B cell (primary cell): ENCODE data around the gene FLNB. TPM values are rescaled to one million over a fixed set of nuclear protein-coding genes. Genes with fewer than 3 reads are reported as not detected.

Experiments used
- ATAC-seq: fragments of 200-7000 bp; cut with Tn5 transposase; one replicate; pipeline ENCODE4 v1.10.0; 2021; ENCODE audit warnings: low read depth, mild to moderate bottlenecking, moderate number of reproducible peaks, moderate library complexity
- CTCF ChIA-PET: fragments of 350-600 bp; sonication (Branson Sonifier 250); formaldehyde crosslinking; loops from one replicate; lab custom pipeline; 2021; ENCODE audit warnings: antibody characterized with exemption, inconsistent platforms; lab: Charles Lee
- POLR2A ChIA-PET: fragments of 350-600 bp; sonication (Branson Sonifier 250); formaldehyde crosslinking; loops from one replicate; lab custom pipeline; 2021; ENCODE audit warnings: antibody characterized with exemption; lab: Charles Lee
- DNase-seq: peaks from one replicate; pipeline ENCODE4 v3.0.0; 2013
- H2AFZ ChIP-seq: 2 replicates; pipeline ENCODE4 v1.6.1; 2012; ENCODE audit warnings: mild to moderate bottlenecking, low read depth, low read length; ENCODE audit not compliant: insufficient read depth, poor library complexity, severe bottlenecking
- H3K27ac ChIP-seq, 2 donors: 1 replicate in 1 of 2; 2 replicates in 1 of 2; pipeline ENCODE4 v1.5.1; 2012 to 2013; ENCODE audit warnings: low read length in 2 of 2, mild to moderate bottlenecking in 2 of 2, moderate library complexity in 1 of 2
- H3K27me3 ChIP-seq, 4 experiments: fragments of 200-600 bp in 1 of 4; sonication (generic) in 1 of 4; replicated peaks in 1 of 4; 1 replicate in 2 of 4; 2 replicates in 2 of 4; pipeline versions ENCODE4 v1.6.1 to v1.7.0; 2013 to 2016; ENCODE audit warnings: low read length in 3 of 4, mild to moderate bottlenecking in 2 of 4, mixed read lengths in 1 of 4, moderate library complexity in 1 of 4; ENCODE audit not compliant: insufficient read depth in 4 of 4, control insufficient read depth in 3 of 4; ENCODE audit errors: control extremely low read depth in 1 of 4
- H3K36me3 ChIP-seq, 2 experiments: replicated peaks in 1 of 2; 1 replicate in 1 of 2; 2 replicates in 1 of 2; pipeline versions ENCODE4 v1.6.1 to v1.7.1; 2013; ENCODE audit warnings: low read length in 1 of 2; ENCODE audit not compliant: insufficient read depth in 2 of 2, control insufficient read depth in 1 of 2; ENCODE audit errors: control extremely low read depth in 1 of 2, extremely low read depth in 1 of 2
- H3K4me1 ChIP-seq, 2 donors: fragments of 200-600 bp in 1 of 2; sonication (generic) in 1 of 2; 1 replicate in 1 of 2; 2 replicates in 1 of 2; pipeline versions ENCODE4 v1.5.1 to v1.6.1; 2013 to 2017; ENCODE audit warnings: low read length in 2 of 2; ENCODE audit not compliant: control insufficient read depth in 2 of 2, insufficient read depth in 2 of 2
- H3K4me2 ChIP-seq: replicated peaks from 2 replicates; pipeline ENCODE3; 2012; ENCODE audit warnings: mild to moderate bottlenecking, low read depth, low read length; ENCODE audit not compliant: poor library complexity, severe bottlenecking
- H3K4me3 ChIP-seq, 5 experiments: fragments of 200-600 bp in 1 of 5; sonication (generic) in 1 of 5; 1 replicate in 3 of 5; 2 replicates in 2 of 5; pipeline versions ENCODE4 v1.5.1 to v1.7.0; 2011 to 2016; ENCODE audit warnings: low read length in 4 of 5, mild to moderate bottlenecking in 4 of 5, low read depth in 2 of 5, control low read depth in 1 of 5, moderate library complexity in 1 of 5; ENCODE audit not compliant: insufficient read depth in 1 of 5; ENCODE audit errors: control extremely low read depth in 1 of 5, extremely low read depth in 1 of 5
- H3K79me2 ChIP-seq: fragments of 200-600 bp; sonication (generic); one replicate; pipeline ENCODE4 v1.6.0; 2016; ENCODE audit warnings: low read length; ENCODE audit not compliant: control insufficient read depth, insufficient read depth
- H3K9ac ChIP-seq: fragments of 200-600 bp; sonication (generic); 2 replicates; pipeline ENCODE4 v1.6.1; 2017; ENCODE audit warnings: mild to moderate bottlenecking, low read length, moderate library complexity
- H3K9me3 ChIP-seq, 3 donors: one replicate each; pipeline versions ENCODE4 v1.6.1 to v1.7.1; 2013; ENCODE audit warnings: low read length in 2 of 3; ENCODE audit not compliant: control insufficient read depth in 2 of 3, insufficient read depth in 1 of 3; ENCODE audit errors: control extremely low read depth in 1 of 3
- H4K20me1 ChIP-seq: 2 replicates; pipeline ENCODE4 v1.6.0; 2012; ENCODE audit warnings: mild to moderate bottlenecking, low read length; ENCODE audit not compliant: insufficient read depth, control insufficient read depth, poor library complexity, severe bottlenecking
- H3K27ac Mint-ChIP-seq: one replicate; pipeline ENCODE4 v1.8.0; 2021; ENCODE audit warnings: mixed read lengths
- H3K27me3 Mint-ChIP-seq: one replicate; pipeline ENCODE4 v1.8.0; 2021; ENCODE audit warnings: mixed read lengths
- H3K4me1 Mint-ChIP-seq: one replicate; pipeline ENCODE4 v1.8.0; 2021; ENCODE audit warnings: mixed read lengths
- H3K4me3 Mint-ChIP-seq: one replicate; pipeline ENCODE4 v1.8.0; 2021; ENCODE audit warnings: mixed read lengths
- H3K9me3 Mint-ChIP-seq: one replicate; pipeline ENCODE4 v1.8.0; 2022; ENCODE audit warnings: mixed read lengths; ENCODE audit not compliant: insufficient read depth
- EZH2 ChIP-seq: IDR thresholded peaks from 2 replicates; pipeline ENCODE4 v1.6.1; 2012; ENCODE audit warnings: borderline replicate concordance, low read depth, mild to moderate bottlenecking, moderate library complexity, low read length; ENCODE audit not compliant: insufficient read depth, poor library complexity, severe bottlenecking
- WGBS: methylation state at CpG from one replicate; pipeline ENCODE4 v1.1.5; 2013; ENCODE audit warnings: missing lambda C conversion rate; ENCODE audit not compliant: insufficient coverage; 5-methylcytosine and 5-hydroxymethylcytosine counted together
- intact Hi-C: fragments of 100-400 bp; cut with micrococcal nuclease; formaldehyde crosslinking; loops from one replicate; pipeline ENCODE4 v1.10.0; 2022
- polyA plus RNA-seq: library from polyadenylated mRNA; depleted of rRNA; stranded (reverse); fragments of >200 nt; gene quantifications from 2 replicates; pipeline ENCODE4 v1.2.3, GENCODE V29; 2012
- total RNA-seq, 2 donors: library from RNA; stranded (reverse); fragments of 120-200 nt in 1 of 2; gene quantifications; 1 replicate in 1 of 2; 2 replicates in 1 of 2; pipeline versions ENCODE4 v1.2.3 to v1.2.4, GENCODE V29; 2013 to 2022
- TF ChIP-seq, protein P1 (sequence below): fragments of 200-600 bp; IDR thresholded peaks from one replicate; pipeline ENCODE4 v1.8.0; 2022; ENCODE audit warnings: antibody characterized with exemption, mild to moderate bottlenecking

The FLNB gene
- total and polyA plus RNA-seq, 2 donors (not counting 1 experiment from before 2014, with no cell fraction given) = 25.5 to 28.3 TPM

DNA sequence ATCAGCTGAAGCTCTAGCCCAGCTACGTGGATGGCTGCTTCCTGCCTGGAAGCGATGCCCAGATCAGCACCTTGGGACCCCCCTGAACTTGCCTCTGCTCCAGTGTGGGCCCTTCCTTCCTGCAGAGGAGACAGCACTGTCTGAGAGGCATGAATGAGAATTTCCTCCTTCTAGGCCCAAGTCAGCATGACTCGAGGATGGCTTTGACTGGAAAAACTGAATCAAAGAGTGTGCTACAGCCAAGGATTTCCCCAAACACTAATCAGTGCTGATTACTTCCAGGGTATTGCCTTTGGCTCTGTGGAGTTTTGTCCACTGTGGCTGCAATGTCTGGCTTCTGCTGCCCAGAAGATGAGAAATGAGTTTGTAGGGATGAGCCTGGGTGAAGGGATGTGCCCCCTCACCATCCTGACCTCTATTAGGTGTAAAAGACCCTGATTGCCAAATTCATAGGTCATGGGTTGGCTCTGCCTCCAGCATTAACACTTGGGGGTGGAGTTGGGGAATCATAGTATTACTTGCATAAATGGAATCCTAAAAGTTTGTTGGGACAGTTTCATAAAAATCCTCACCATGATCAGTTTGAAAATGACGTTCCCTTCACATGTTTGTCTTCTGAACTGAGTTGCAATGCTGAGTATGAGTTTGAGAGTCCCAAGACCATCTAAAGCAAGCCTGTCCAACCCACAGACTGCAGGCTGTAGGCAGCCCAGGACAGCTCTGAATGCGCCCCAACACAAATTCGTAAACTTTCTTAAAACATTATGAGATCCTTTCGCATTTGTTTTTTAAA lies 36.7 kb downstream of the FLNB start:
- CTCF ChIA-PET = no interaction called here
- Histone ChIP-seq H3K4me1 (peaks cover 13 to 21% of the 10 kb centered on the region in 2 donors), H3K79me2 (peaks cover 66% of the 10 kb centered on the region), H3K27me3 (no peaks in the 10 kb centered on the region), H3K9ac (no peak overlapping the region), H2AFZ (no peak overlapping the region), H3K36me3 (no peaks in the 10 kb centered on the region), H3K9me3 (no peaks in the 10 kb centered on the region), H3K4me2 (no peak overlapping the region), H3K4me3 (no peak overlapping the region), H4K20me1 (peaks cover 32% of the 10 kb centered on the region), H3K27ac (no peak overlapping the region)
- ATAC-seq (no peak), DNase-seq (no peak)
- H3K9me3 Mint-ChIP-seq = no peaks in the 10 kb centered on the region
- no peaks in the 10 kb centered on the region for H3K27me3 Mint-ChIP-seq
- peaks cover 30% of the 10 kb centered on the region for H3K4me1 Mint-ChIP-seq
- intact Hi-C loops = no loop called here
- H3K4me3 Mint-ChIP-seq = no peak overlapping the region
- POLR2A ChIA-PET = no interaction called here
- WGBS = 59% methylated on average over 4 of the region's 7 CpGs
- TF ChIP-seq EZH2 = no peak
- TF ChIP-seq, protein P1, sequence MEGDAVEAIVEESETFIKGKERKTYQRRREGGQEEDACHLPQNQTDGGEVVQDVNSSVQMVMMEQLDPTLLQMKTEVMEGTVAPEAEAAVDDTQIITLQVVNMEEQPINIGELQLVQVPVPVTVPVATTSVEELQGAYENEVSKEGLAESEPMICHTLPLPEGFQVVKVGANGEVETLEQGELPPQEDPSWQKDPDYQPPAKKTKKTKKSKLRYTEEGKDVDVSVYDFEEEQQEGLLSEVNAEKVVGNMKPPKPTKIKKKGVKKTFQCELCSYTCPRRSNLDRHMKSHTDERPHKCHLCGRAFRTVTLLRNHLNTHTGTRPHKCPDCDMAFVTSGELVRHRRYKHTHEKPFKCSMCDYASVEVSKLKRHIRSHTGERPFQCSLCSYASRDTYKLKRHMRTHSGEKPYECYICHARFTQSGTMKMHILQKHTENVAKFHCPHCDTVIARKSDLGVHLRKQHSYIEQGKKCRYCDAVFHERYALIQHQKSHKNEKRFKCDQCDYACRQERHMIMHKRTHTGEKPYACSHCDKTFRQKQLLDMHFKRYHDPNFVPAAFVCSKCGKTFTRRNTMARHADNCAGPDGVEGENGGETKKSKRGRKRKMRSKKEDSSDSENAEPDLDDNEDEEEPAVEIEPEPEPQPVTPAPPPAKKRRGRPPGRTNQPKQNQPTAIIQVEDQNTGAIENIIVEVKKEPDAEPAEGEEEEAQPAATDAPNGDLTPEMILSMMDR = no peak
- H3K27ac Mint-ChIP-seq = no peak overlapping the region

DNA sequence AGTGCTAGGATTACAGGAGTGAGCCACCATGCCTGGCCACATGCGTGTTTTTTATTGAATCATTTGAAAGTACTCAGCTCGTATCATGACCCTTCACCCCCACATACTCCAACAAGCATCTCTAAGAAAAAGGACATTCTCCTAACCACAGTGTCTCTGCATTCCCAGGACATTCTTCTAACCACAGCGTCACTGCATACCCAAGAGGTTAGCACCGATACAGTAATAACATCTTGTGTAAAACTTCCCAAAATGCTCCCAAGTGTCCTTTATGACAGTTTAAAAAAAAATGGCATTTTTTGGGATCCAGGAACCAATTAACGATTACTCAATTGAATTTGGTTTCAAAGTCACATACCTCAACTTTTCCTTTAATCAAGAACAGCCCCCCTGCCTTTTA lies 39.6 kb downstream of the FLNB start:
- peaks cover 0 to 6% of the 10 kb centered on the region in 2 donors for H3K4me1 ChIP-seq
- intact Hi-C loops = no loop called here
- Mint-ChIP-seq H3K27me3 (no peaks in the 10 kb centered on the region), H3K4me3 (no peak overlapping the region), H3K9me3 (no peaks in the 10 kb centered on the region), H3K4me1 (peaks cover 11% of the 10 kb centered on the region), H3K27ac (no peak overlapping the region)
- TF ChIP-seq, protein P1 = no peak
- no peak for TF ChIP-seq EZH2
- H3K27me3 ChIP-seq = no peaks in the 10 kb centered on the region
- ChIA-PET POLR2A (no interaction called here), CTCF (no interaction called here)
- no peak overlapping the region for H3K4me2 ChIP-seq
- ATAC-seq = no peak
- peaks cover 14% of the 10 kb centered on the region for H4K20me1 ChIP-seq
- H3K9ac ChIP-seq = no peak overlapping the region
- no peak overlapping the region for H2AFZ ChIP-seq
- no peak for DNase-seq
- no peaks in the 10 kb centered on the region for H3K9me3 ChIP-seq
- H3K79me2 ChIP-seq = peaks cover 42% of the 10 kb centered on the region
- no peak overlapping the region for H3K4me3 ChIP-seq
- WGBS = 89% methylated on average over 4 of the region's 5 CpGs
- no peak overlapping the region for H3K27ac ChIP-seq
- peaks cover 0 to 4% of the 10 kb centered on the region in 2 experiments for H3K36me3 ChIP-seq
